ENCODE measurements around the gene DGAT2. TPM values are rescaled to one million over a fixed set of nuclear protein-coding genes. Genes with fewer than 3 reads are reported as not detected.

DGAT2 gene
- total RNA-seq, 2 donors from 2014 or later = 6.0 to 14.2 TPM

DNA sequence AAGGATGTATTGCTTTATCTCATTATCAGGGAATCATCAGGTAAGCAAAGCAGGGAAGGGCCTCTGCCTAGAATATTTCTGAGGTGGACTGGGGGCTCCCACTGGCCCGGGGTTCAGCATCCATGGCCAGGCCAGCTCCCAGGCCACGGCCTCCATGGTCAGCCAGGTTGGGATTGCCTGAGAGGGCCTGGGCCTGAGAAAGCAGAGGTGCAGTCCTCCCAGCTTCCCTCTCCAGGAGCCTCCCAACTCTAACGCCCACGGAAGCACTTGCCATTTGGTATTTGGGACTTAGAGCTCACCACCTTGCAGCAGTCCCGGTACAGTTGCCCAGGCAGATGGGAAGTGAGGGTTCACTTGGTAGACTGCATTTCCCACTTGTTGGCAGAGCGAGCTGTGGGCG, 12.7 kb downstream of the DGAT2 start:
- WGBS, 2 experiments (ENCODE audit: insufficient coverage in 1 of 2, insufficient read length in 1 of 2) = 92 to 95% methylated on average over 5 to 7 of the region's 7 CpGs
- H3K36me3 Mint-ChIP-seq (ENCODE audit: low read depth) = no peaks in the 10 kb centered on the region

DNA sequence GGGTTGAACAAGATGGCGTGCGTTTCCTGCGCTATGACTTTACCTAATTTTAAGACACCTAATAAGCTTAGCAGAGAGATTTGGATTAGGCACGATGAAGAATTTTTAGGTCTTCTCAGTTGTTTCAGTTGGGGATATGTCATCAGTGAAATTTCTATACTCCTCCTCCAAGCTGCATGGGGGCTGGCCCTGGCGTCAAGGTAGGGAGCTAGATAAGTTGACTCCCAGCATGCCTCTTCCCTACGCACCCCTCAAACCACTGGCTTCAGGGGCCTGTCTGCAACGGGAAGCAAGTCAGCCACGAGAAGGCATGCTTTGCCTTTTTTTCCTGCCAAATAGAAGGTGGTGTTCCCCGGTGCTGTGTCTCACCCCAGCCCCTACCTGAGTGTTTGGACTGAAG, 13.3 kb downstream of the DGAT2 start:
- DNase-seq = no peak
- H3K27me3 Mint-ChIP-seq (ENCODE audit: insufficient read depth) = peaks cover 36% of the 10 kb centered on the region
- Histone ChIP-seq H3K4me3 (ENCODE audit: low read length) (no peak overlapping the region), H3K27me3 (ENCODE audit: control insufficient read depth, insufficient read depth, low read length, poor library complexity, severe bottlenecking) (no peaks in the 10 kb centered on the region), H3K27ac (ENCODE audit: low read depth, low read length) (no peak overlapping the region), H3K36me3 (ENCODE audit: control insufficient read depth, insufficient read depth, low read length) (no peaks in the 10 kb centered on the region), H3K9me3 (ENCODE audit: control insufficient read depth, low read length) (no peaks in the 10 kb centered on the region), H3K9ac (ENCODE audit: extremely low read depth, low read length, poor library complexity, severe bottlenecking) (no peak overlapping the region), H3K4me1 (ENCODE audit: control insufficient read depth, insufficient read depth, low read length) (no peaks in the 10 kb centered on the region)
- H3K4me1 Mint-ChIP-seq = peaks cover 13% of the 10 kb centered on the region
- TF ChIP-seq, protein P1, sequence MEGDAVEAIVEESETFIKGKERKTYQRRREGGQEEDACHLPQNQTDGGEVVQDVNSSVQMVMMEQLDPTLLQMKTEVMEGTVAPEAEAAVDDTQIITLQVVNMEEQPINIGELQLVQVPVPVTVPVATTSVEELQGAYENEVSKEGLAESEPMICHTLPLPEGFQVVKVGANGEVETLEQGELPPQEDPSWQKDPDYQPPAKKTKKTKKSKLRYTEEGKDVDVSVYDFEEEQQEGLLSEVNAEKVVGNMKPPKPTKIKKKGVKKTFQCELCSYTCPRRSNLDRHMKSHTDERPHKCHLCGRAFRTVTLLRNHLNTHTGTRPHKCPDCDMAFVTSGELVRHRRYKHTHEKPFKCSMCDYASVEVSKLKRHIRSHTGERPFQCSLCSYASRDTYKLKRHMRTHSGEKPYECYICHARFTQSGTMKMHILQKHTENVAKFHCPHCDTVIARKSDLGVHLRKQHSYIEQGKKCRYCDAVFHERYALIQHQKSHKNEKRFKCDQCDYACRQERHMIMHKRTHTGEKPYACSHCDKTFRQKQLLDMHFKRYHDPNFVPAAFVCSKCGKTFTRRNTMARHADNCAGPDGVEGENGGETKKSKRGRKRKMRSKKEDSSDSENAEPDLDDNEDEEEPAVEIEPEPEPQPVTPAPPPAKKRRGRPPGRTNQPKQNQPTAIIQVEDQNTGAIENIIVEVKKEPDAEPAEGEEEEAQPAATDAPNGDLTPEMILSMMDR (conservative IDR thresholded peaks at IDR 0.05) = no peak
- WGBS, 2 experiments (ENCODE audit: insufficient coverage in 1 of 2, insufficient read length in 1 of 2) = 89 to 98% methylated on average over 5 to 9 of the region's 9 CpGs
- no peaks in the 10 kb centered on the region for H3K36me3 Mint-ChIP-seq (ENCODE audit: low read depth)
- H3K9me3 Mint-ChIP-seq = no peaks in the 10 kb centered on the region
- H3K27ac Mint-ChIP-seq = no peak overlapping the region
- H3K4me3 Mint-ChIP-seq = no peak overlapping the region

More for the DNA sequence above, 12.7 kb downstream of the DGAT2 start:
- peaks cover 11% of the 10 kb centered on the region for H3K4me1 Mint-ChIP-seq
- H3K9me3 Mint-ChIP-seq = no peaks in the 10 kb centered on the region
- no peaks in the 10 kb centered on the region for H3K27me3 ChIP-seq (ENCODE audit: control insufficient read depth, insufficient read depth, low read length, poor library complexity, severe bottlenecking)
- no peak overlapping the region for H3K9ac ChIP-seq (ENCODE audit: extremely low read depth, low read length, poor library complexity, severe bottlenecking)
- no peak for DNase-seq
- no peak overlapping the region for H3K27ac ChIP-seq (ENCODE audit: low read depth, low read length)
- no peak overlapping the region for H3K4me3 Mint-ChIP-seq
- TF ChIP-seq, protein P1 (conservative IDR thresholded peaks at IDR 0.05) = no peak
- no peak overlapping the region for H3K4me3 ChIP-seq (ENCODE audit: low read length)
- H3K36me3 ChIP-seq (ENCODE audit: control insufficient read depth, insufficient read depth, low read length) = no peaks in the 10 kb centered on the region
- H3K4me1 ChIP-seq (ENCODE audit: control insufficient read depth, insufficient read depth, low read length) = no peaks in the 10 kb centered on the region
- no peak overlapping the region for H3K27ac Mint-ChIP-seq
- H3K27me3 Mint-ChIP-seq (ENCODE audit: insufficient read depth) = peaks cover 40% of the 10 kb centered on the region
- no peaks in the 10 kb centered on the region for H3K9me3 ChIP-seq (ENCODE audit: control insufficient read depth, low read length)

DNA sequence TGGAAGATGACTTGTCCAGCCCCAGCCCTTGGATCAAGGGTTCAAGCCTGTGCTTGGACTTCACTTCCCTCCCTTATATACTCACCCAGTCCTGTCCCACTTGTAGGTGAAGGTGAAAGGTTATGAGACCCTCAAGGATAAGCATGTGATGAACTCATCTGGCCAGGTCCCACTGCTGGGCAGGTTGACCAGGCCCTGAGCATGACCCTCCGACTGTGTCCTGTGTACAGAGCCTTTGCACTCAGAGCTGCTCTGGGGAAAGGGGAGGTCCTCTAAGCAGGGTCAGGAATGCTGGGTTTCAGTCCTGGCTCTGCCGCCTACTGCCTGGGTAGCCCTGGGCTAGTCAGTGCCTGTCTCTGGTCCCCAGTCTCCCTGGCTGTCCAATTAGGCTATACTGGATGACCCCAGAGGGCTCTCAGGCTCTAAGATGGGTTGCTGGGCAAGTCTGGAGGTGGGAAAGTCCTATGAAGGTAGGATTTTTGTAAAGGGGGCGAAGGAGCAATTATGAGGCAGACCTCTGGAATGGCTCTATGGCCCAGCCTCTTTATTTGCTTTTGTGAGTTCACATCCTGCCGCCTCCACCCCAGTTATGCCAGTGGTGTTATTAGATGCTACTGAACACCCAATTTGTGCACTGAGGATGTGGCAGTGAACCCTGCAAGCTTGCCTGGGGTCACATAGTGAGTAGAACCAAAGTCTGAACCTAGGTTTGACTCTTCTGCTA, 14.1 kb downstream of the DGAT2 start:
- H3K9me3 Mint-ChIP-seq = no peaks in the 10 kb centered on the region
- peaks cover 13% of the 10 kb centered on the region for H3K4me1 Mint-ChIP-seq
- Histone ChIP-seq H3K9me3 (ENCODE audit: control insufficient read depth, low read length) (no peaks in the 10 kb centered on the region), H3K27ac (ENCODE audit: low read depth, low read length) (no peak overlapping the region), H3K36me3 (ENCODE audit: control insufficient read depth, insufficient read depth, low read length) (no peaks in the 10 kb centered on the region), H3K9ac (ENCODE audit: extremely low read depth, low read length, poor library complexity, severe bottlenecking) (no peak overlapping the region), H3K4me3 (ENCODE audit: low read length) (no peak overlapping the region), H3K4me1 (ENCODE audit: control insufficient read depth, insufficient read depth, low read length) (no peaks in the 10 kb centered on the region), H3K27me3 (ENCODE audit: control insufficient read depth, insufficient read depth, low read length, poor library complexity, severe bottlenecking) (no peaks in the 10 kb centered on the region)
- H3K36me3 Mint-ChIP-seq (ENCODE audit: low read depth) = no peaks in the 10 kb centered on the region
- TF ChIP-seq, protein P1 (conservative IDR thresholded peaks at IDR 0.05) = no peak
- H3K4me3 Mint-ChIP-seq = no peak overlapping the region
- no peak overlapping the region for H3K27ac Mint-ChIP-seq
- no peak for DNase-seq
- peaks cover 28% of the 10 kb centered on the region for H3K27me3 Mint-ChIP-seq (ENCODE audit: insufficient read depth)
- 95 to 100% methylated on average over 3 to 4 of the region's 4 CpGs for WGBS, 2 experiments (ENCODE audit: insufficient coverage in 1 of 2, insufficient read length in 1 of 2)

Measured in endodermal cell (in vitro differentiated cells).